RWPE1 (cell line): ENCODE results near the gene TRPC4AP.

Experiments used
- CTCF ChIA-PET: fragments of 350-600 bp; sonication (Branson Sonifier 250); formaldehyde crosslinking; extraction: SDS; loops from one replicate; lab custom pipeline; 2021; lab: Yijun Ruan, JAX
- POLR2A ChIA-PET: fragments of 400-600 bp; formaldehyde crosslinking; extraction: SDS; loops from one replicate; lab custom pipeline; 2020; ENCODE audit warnings: antibody characterized with exemption; ENCODE audit not compliant: low non-redundant PET; lab: Yijun Ruan, JAX
- DNase-seq: peaks from one replicate; pipeline ENCODE4 v3.0.0; 2012; ENCODE audit warnings: low spot score
- H3K27ac ChIP-seq: fragments of 450-650 bp; 2 replicates; pipeline ENCODE4 v1.5.1; 2017
- TF ChIP-seq, protein P1 (sequence below): fragments of 450-650 bp; conservative IDR thresholded peaks from 2 replicates; pipeline ENCODE4 v1.5.1; 2017; ENCODE audit warnings: low read depth, mild to moderate bottlenecking

Gene TRPC4AP

DNA sequence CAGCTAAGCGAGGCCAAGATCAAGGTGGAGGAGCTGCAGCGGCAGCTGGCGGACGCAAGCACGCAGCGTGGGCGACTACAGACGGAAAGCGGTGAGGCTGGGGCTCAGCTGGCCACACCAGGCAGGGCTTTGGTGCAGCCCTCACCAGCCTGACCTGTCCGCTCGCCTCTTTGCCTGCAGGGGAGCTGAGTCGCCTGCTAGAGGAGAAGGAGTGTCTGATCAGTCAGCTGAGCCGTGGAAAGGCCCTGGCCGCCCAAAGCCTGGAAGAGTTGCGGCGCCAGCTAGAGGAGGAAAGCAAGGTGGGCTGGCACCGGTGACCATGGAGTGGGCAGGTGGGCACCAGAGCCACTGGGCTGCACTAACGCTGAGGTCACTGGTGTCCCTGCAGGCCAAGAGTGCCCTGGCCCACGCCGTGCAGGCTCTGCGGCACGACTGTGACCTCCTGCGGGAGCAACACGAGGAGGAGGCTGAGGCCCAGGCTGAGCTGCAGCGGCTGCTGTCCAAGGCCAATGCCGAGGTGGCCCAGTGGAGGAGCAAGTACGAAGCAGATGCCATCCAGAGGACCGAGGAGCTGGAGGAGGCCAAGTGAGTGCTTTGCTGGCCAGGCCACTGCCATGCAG lies 94.2 kb downstream of the TRPC4AP start:
- TF ChIP-seq, protein P1, sequence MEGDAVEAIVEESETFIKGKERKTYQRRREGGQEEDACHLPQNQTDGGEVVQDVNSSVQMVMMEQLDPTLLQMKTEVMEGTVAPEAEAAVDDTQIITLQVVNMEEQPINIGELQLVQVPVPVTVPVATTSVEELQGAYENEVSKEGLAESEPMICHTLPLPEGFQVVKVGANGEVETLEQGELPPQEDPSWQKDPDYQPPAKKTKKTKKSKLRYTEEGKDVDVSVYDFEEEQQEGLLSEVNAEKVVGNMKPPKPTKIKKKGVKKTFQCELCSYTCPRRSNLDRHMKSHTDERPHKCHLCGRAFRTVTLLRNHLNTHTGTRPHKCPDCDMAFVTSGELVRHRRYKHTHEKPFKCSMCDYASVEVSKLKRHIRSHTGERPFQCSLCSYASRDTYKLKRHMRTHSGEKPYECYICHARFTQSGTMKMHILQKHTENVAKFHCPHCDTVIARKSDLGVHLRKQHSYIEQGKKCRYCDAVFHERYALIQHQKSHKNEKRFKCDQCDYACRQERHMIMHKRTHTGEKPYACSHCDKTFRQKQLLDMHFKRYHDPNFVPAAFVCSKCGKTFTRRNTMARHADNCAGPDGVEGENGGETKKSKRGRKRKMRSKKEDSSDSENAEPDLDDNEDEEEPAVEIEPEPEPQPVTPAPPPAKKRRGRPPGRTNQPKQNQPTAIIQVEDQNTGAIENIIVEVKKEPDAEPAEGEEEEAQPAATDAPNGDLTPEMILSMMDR = no peak
- DNase-seq = no peak
- ChIA-PET CTCF (interaction anchor here (0.5 to 1.6 kb wide), 5 partner anchors 9 to 163 kb away, joined by 3 to 5 read pairs (median 4); no protein-coding TSS in a partner anchor), POLR2A (no interaction called here)
- peak overlapping the region; percentile 12 for H3K27ac ChIP-seq

DNA sequence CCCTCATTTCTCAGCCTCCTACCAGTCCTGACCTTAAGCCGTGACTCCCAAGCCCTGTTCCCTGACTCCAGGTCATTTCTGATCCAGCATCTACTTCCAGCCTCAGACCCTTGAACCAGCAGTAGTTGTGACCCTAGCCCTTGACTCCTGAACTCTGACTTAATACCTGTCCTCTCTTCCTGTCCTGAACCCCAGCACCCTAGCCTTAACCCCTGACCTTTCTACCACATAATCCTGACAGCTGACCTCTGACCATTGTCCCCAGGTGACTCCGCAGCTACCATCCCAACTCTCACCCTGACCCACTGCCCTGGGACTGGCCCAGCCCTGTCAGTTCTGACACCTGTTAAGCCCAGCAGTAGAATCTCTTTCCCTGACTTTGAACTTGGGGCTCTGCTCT lies 94.8 kb downstream of the TRPC4AP start:
- DNase-seq = no peak
- TF ChIP-seq, protein P1 = no peak
- peak overlapping the region; percentile 12 for H3K27ac ChIP-seq
- ChIA-PET CTCF (interaction anchor here (0.5 to 1.6 kb wide), 5 partner anchors 8 to 200 kb away, joined by 3 to 5 read pairs (median 4); no protein-coding TSS in a partner anchor), POLR2A (interaction anchor here (0.6 kb wide), 1 partner anchor 17 kb away, joined by 3 read pairs; no protein-coding TSS in a partner anchor)

DNA sequence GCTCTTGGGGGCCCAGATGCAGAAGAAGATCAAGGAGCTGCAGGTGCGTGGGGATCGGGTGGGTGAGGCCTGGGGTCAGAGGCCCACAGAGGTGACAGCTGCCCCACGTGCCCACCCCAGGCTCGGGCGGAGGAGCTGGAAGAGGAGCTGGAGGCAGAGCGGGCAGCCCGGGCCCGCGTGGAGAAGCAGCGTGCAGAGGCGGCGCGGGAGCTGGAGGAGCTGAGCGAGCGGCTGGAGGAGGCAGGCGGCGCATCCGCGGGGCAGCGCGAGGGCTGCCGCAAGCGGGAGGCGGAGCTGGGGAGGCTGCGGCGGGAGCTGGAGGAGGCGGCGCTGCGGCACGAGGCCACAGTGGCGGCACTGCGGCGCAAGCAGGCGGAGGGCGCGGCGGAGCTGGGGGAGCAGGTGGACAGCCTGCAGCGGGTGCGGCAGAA lies 95.5 kb downstream of the TRPC4AP start:
- CTCF ChIA-PET = interaction anchor here (0.5 to 1.6 kb wide), 4 partner anchors 20 to 201 kb away, joined by 3 to 5 read pairs (median 4); no protein-coding TSS in a partner anchor
- TF ChIP-seq, protein P1 = no peak
- POLR2A ChIA-PET = interaction anchor here (0.6 kb wide), 1 partner anchor 18 kb away, joined by 3 read pairs; no protein-coding TSS in a partner anchor
- H3K27ac ChIP-seq = no peak overlapping the region
- no peak for DNase-seq

DNA sequence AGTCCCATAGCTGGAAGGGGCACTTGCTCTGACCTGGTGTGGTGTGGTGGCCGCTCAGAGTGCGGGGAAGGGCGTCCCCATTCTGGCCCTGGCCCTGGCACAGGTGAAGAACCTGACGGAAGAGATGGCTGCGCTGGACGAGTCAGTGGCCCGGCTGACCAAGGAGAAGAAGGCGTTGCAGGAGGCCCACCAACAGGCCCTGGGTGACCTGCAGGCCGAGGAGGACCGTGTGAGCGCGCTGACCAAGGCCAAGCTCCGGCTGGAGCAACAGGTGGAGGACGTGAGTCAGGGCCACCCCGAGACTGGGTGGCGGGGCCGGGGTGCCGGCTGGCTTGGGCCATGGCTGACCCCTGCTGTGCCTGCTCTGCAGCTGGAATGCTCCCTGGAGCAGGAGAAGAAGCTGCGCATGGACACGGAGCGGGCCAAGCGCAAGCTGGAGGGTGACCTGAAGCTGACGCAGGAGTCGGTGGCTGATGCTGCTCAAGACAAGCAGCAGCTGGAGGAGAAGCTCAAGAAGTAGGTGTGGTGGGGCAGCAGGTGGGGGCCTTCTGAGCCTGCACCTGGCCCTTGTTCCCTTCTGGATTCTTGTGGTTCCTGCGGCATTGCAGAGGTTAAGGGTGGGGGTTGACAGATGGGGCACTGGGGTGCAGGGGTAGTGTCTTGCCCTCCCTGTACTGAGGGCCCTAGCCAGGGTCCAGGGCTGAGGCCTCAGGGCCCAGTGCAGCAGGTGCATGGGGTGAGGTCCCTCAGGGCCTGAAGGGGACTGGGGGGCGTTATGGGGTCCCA lies 96.2 kb downstream of the TRPC4AP start:
- DNase-seq = no peak
- ChIA-PET POLR2A (no interaction called here), CTCF (interaction anchor here (1.1 kb wide), 1 partner anchor 20 kb away, joined by 4 read pairs; no protein-coding TSS in a partner anchor)
- no peak overlapping the region for H3K27ac ChIP-seq
- TF ChIP-seq, protein P1 = no peak

DNA sequence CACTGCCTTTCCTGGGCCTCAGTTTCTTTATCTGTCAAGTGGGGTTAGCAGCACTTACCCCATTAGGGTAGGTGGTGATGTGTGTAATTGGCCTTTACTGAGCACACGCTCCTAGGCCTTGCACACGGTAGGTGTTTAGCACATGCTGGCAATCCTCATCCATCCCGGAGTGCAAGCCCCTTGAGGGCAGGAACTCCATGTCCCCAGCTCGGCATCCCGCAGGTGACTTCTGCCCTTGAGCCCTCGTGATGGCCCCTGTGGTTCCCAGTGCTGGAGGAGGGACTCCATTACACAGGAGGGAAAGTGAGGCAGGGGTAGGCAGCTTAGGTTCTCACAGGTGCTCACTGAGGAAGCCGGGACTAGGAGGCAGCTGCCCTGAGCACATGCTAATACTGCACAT lies 96.9 kb downstream of the TRPC4AP start:
- ChIA-PET CTCF (no interaction called here), POLR2A (no interaction called here)
- no peak for DNase-seq
- TF ChIP-seq, protein P1 = no peak
- no peak overlapping the region for H3K27ac ChIP-seq

DNA sequence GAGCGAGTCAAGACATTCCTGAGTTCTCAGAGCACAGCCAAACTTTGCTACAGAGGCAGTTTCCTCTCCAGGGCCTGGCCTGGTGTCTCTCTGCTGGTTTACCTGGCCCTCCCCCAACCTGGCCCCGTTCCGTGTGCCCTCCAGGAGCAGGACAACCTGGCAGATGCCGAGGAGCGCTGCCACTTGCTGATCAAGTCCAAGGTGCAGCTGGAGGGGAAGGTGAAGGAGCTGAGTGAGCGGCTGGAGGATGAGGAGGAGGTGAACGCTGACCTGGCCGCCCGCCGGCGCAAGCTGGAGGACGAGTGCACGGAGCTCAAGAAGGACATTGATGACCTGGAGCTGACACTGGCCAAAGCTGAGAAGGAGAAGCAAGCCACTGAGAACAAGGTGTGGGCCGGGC lies 97.4 kb downstream of the TRPC4AP start:
- POLR2A ChIA-PET = no interaction called here
- CTCF ChIA-PET = interaction anchor here (0.6 kb wide), 1 partner anchor 348 kb away, joined by 3 read pairs; no protein-coding TSS in a partner anchor
- DNase-seq = no peak
- H3K27ac ChIP-seq = 0 out of 2 replicates have a peak overlapping the region, but pooled peaks have one; percentile 2
- TF ChIP-seq, protein P1 = no peak
